ENCODE measurements around the gene DTNB.

The DTNB gene

DNA sequence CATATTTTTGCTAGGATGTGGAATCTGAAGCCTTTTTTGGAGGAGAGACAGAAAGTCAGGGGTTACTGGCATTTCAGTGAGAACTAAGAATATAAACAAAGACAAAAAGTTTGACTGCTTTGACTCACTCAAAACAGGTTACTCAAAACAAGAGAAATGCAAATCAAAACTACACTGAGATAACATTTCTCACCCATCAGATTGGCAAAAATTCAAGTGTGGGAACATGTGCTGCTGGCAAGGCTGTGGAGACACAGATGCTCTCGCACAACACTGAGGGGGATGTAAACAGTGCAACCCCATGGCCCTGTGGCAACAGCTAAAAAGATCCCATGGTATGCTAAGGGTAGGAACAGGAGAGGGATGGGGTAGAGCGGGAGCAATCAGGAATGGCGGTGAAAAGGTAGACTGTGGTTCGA, 86.6 kb downstream of the DTNB start (continued):
- TF ChIP-seq ZNF121 (tag by site-specific recombination; IDR thresholded peaks at IDR 0.05), result no peak
- no peak for TF ChIP-seq CTCF (tag by site-specific recombination; IDR thresholded peaks at IDR 0.05)

GRCh38 chr2:25585189-25585588, 88.2 kb downstream of the DTNB start:
- no peak overlapping the region for H3K4me3 ChIP-seq (ENCODE audit: low read depth, low read length)
- TF ChIP-seq, protein P1, sequence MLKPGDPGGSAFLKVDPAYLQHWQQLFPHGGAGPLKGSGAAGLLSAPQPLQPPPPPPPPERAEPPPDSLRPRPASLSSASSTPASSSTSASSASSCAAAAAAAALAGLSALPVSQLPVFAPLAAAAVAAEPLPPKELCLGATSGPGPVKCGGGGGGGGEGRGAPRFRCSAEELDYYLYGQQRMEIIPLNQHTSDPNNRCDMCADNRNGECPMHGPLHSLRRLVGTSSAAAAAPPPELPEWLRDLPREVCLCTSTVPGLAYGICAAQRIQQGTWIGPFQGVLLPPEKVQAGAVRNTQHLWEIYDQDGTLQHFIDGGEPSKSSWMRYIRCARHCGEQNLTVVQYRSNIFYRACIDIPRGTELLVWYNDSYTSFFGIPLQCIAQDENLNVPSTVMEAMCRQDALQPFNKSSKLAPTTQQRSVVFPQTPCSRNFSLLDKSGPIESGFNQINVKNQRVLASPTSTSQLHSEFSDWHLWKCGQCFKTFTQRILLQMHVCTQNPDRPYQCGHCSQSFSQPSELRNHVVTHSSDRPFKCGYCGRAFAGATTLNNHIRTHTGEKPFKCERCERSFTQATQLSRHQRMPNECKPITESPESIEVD (tag by site-specific recombination; IDR thresholded peaks at IDR 0.05), result peak; percentile 66; the same call in 1 of the 2 replicates
- TF ChIP-seq ZNF707 (tag by site-specific recombination; IDR thresholded peaks at IDR 0.05), result no peak
- no peak overlapping the region for H3K27ac ChIP-seq (ENCODE audit: extremely low read depth, low read depth, low read length)
- CTCF ChIA-PET, result interaction anchor here (0.9 to 1.6 kb wide), 2 partner anchors 23 to 80 kb away, joined by 4 read pairs; no protein-coding TSS in a partner anchor
- H3K36me3 ChIP-seq (ENCODE audit: control insufficient read depth in 2 of 2, insufficient read depth in 1 of 2, low read length in 2 of 2), result no peaks in the 10 kb centered on the region; a peak in 1 of 3 replicates
- peaks cover 17% of the 10 kb centered on the region for H3K4me1 ChIP-seq (ENCODE audit: control insufficient read depth, insufficient read depth, low read length)
- POLR2A ChIA-PET, result no interaction called here
- H3K9me3 ChIP-seq (ENCODE audit: control insufficient read depth, insufficient read depth, low read depth, low read length), result no peaks in the 10 kb centered on the region

GRCh38 chr2:25582077-25582830, 91.1 kb downstream of the DTNB start:
- Histone ChIP-seq H3K9me3 (ENCODE audit: control insufficient read depth, insufficient read depth, low read depth, low read length) (no peaks in the 10 kb centered on the region), H3K4me1 (ENCODE audit: control insufficient read depth, insufficient read depth, low read length) (peaks cover 14% of the 10 kb centered on the region), H3K27ac (ENCODE audit: extremely low read depth, low read depth, low read length) (no peak overlapping the region), H3K4me3 (ENCODE audit: low read depth, low read length) (no peak overlapping the region), H3K36me3 (ENCODE audit: control insufficient read depth in 2 of 2, insufficient read depth in 1 of 2, low read length in 2 of 2) (no peaks in the 10 kb centered on the region; a peak in 1 of 3 replicates)
- CTCF ChIA-PET, result interaction anchor here (0.9 kb wide), 1 partner anchor 8 kb away, joined by 3 read pairs; no protein-coding TSS in a partner anchor
- TF ChIP-seq ZNF416 (tag by site-specific recombination; IDR thresholded peaks at IDR 0.05), result no peak
- TF ChIP-seq, protein P2, sequence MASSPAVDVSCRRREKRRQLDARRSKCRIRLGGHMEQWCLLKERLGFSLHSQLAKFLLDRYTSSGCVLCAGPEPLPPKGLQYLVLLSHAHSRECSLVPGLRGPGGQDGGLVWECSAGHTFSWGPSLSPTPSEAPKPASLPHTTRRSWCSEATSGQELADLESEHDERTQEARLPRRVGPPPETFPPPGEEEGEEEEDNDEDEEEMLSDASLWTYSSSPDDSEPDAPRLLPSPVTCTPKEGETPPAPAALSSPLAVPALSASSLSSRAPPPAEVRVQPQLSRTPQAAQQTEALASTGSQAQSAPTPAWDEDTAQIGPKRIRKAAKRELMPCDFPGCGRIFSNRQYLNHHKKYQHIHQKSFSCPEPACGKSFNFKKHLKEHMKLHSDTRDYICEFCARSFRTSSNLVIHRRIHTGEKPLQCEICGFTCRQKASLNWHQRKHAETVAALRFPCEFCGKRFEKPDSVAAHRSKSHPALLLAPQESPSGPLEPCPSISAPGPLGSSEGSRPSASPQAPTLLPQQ (tag by site-specific recombination; IDR thresholded peaks at IDR 0.05), result no peak
- TF ChIP-seq ZNF175 (tag by site-specific recombination; IDR thresholded peaks at IDR 0.05), result no peak
- TF ChIP-seq ZNF768 (tag by site-specific recombination; IDR thresholded peaks at IDR 0.05), result no peak
- no peak for TF ChIP-seq YY2 (tag by site-specific recombination; IDR thresholded peaks at IDR 0.05)
- no peak for TF ChIP-seq ZNF211 (tag by site-specific recombination; IDR thresholded peaks at IDR 0.05; ENCODE audit: low read depth)
- TF ChIP-seq ZNF324 (tag by site-specific recombination; IDR thresholded peaks at IDR 0.05), result no peak
- TF ChIP-seq KLF9 (tag by site-specific recombination; IDR thresholded peaks at IDR 0.05; ENCODE audit: low read depth), result no peak
- no peak for TF ChIP-seq ZNF24 (tag by site-specific recombination; IDR thresholded peaks at IDR 0.05)
- TF ChIP-seq FEZF1 (tag by site-specific recombination; IDR thresholded peaks at IDR 0.05), result no peak
- TF ChIP-seq ZBTB7A (tag by site-specific recombination; IDR thresholded peaks at IDR 0.05; ENCODE audit: low read depth), result no peak
- POLR2A ChIA-PET, result no interaction called here

GRCh38 chr2:25576596-25576995, 96.8 kb downstream of the DTNB start:
- POLR2A ChIA-PET, result no interaction called here
- TF ChIP-seq ZNF76 (tag by site-specific recombination; IDR thresholded peaks at IDR 0.05; ENCODE audit: borderline replicate concordance, low read depth) (no peak), ZNF791 (tag by site-specific recombination; IDR thresholded peaks at IDR 0.05) (no peak), RBAK (tag by site-specific recombination; IDR thresholded peaks at IDR 0.05) (no peak), ZNF18 (tag by site-specific recombination; IDR thresholded peaks at IDR 0.05) (no peak)
- no peaks in the 10 kb centered on the region; a peak in 1 of 3 replicates for H3K36me3 ChIP-seq (ENCODE audit: control insufficient read depth in 2 of 2, insufficient read depth in 1 of 2, low read length in 2 of 2)
- no peaks in the 10 kb centered on the region for H3K9me3 ChIP-seq (ENCODE audit: control insufficient read depth, insufficient read depth, low read depth, low read length)
- no peak overlapping the region for H3K4me3 ChIP-seq (ENCODE audit: low read depth, low read length)
- CTCF ChIA-PET, result no interaction called here
- H3K4me1 ChIP-seq (ENCODE audit: control insufficient read depth, insufficient read depth, low read length), result no peaks in the 10 kb centered on the region
- H3K27ac ChIP-seq (ENCODE audit: extremely low read depth, low read depth, low read length), result no peak overlapping the region
